Activated CD4-positive, alpha-beta memory T cell treated with anti-CD3 and anti-CD28 coated beads for 36 hours (primary cell): ENCODE data around the gene TCF7L1. TPM values are rescaled to one million over a fixed set of nuclear protein-coding genes. Genes with fewer than 3 reads are reported as not detected.
"Not testable (repeated sequence)": the region's sequence is repeated elsewhere in the genome, so short reads cannot be mapped to it uniquely, and the experiment has no call there.

Experiments used
- CTCF ChIA-PET: fragments of 350-600 bp; sonication (Branson Sonifier 250); formaldehyde crosslinking; loops from one replicate; lab custom pipeline; 2021; ENCODE audit warnings: antibody characterized with exemption, inconsistent platforms; lab: Charles Lee
- POLR2A ChIA-PET: fragments of 350-600 bp; sonication (Branson Sonifier 250); formaldehyde crosslinking; loops from one replicate; lab custom pipeline; 2021; ENCODE audit warnings: antibody characterized with exemption; lab: Charles Lee
- DNase-seq: peaks from one replicate; pipeline ENCODE4 v3.0.0-alpha.2; 2020
- H3K27ac Mint-ChIP-seq: one replicate; pipeline ENCODE4 v1.8.0; 2021; ENCODE audit warnings: mixed read lengths
- H3K27me3 Mint-ChIP-seq: one replicate; pipeline ENCODE4 v1.8.0; 2021; ENCODE audit warnings: mixed read lengths
- H3K36me3 Mint-ChIP-seq: one replicate; pipeline ENCODE4 v1.8.0; 2021; ENCODE audit warnings: mixed read lengths
- H3K4me1 Mint-ChIP-seq: one replicate; pipeline ENCODE4 v1.8.0; 2021; ENCODE audit warnings: low read depth, mixed read lengths
- H3K4me3 Mint-ChIP-seq: one replicate; pipeline ENCODE4 v1.8.0; 2021; ENCODE audit warnings: mild to moderate bottlenecking, mixed read lengths
- H3K9me3 Mint-ChIP-seq: one replicate; pipeline ENCODE4 v1.8.0; 2021; ENCODE audit warnings: mixed read lengths
- intact Hi-C: fragments of 100-400 bp; cut with micrococcal nuclease; formaldehyde crosslinking; loops from one replicate; pipeline ENCODE4 v1.15.1; 2023
- total RNA-seq, 2 experiments: library from RNA; stranded (reverse); gene quantifications; one replicate each; pipeline ENCODE4 v1.2.3, GENCODE V29; 2021

Gene TCF7L1
- total RNA-seq, 2 experiments from 2014 or later: 0.07 TPM; not detected in 1

DNA sequence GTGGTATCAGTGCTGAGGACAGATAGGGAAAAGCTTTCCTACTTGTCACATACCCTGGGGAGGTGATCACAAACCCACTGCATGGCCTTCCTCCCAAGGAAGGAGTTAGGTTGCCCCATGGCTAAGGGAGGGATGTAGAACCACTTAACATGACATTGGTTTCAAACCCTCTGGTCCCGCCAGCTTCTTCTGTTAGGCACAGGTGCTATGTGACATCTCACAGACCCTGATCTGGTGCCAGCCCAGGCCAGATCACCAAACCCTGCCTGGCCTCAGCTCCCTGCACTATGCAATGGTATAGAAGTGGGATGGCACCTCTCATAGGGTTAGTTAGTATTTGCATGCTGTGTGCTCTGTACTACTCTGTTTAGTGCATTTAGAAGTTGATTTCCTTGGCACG is 58.0 kb downstream of the TCF7L1 start:
- Mint-ChIP-seq H3K4me3 (no peak overlapping the region), H3K27me3 (peaks cover 6% of the 10 kb centered on the region), H3K9me3 (no peaks in the 10 kb centered on the region), H3K27ac (no peak overlapping the region), H3K4me1 (no peaks in the 10 kb centered on the region), H3K36me3 (no peaks in the 10 kb centered on the region)
- POLR2A ChIA-PET: no interaction called here
- CTCF ChIA-PET: interaction anchor here (1.5 kb wide), 1 partner anchor 76 kb away, joined by 6 read pairs; no protein-coding TSS in a partner anchor
- intact Hi-C loops: no loop called here
- no peak for DNase-seq

DNA sequence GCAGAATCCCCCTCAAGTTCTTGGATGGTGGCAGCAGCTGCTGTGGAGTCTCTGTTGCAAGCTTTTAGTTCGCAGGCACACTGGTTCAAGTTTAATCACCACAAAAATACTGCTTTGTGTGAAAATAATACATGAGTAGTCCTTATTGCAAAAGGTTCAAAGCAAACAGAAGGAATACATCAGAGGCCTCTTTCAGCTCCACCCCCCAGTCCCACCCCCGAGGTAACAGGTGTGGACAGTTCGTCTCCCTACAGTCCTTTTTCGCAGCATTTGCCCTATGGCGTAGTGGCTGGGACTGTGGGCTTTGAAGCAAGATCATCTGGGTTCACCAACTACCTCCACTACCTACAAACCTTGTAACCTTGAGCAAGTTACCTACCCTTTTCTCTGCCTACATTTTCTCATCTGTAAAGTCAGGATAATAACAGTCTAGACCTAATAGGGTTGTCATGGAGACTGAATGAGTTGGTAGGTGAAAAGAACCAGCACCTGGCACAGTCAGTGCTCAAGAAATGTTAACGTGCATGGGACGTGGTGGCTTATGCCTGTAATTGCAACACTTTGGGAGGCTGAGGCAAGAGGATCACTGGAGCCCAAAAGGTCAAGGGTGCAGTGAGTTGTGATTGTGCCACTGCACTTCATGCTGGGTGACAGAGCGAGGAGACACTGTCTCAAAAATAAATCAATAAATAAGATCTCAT is 61.7 kb downstream of the TCF7L1 start:
- DNase-seq: no peak
- CTCF ChIA-PET: no interaction called here
- Mint-ChIP-seq H3K4me1 (no peaks in the 10 kb centered on the region), H3K27me3 (peaks cover 2% of the 10 kb centered on the region), H3K9me3 (no peaks in the 10 kb centered on the region), H3K27ac (no peak overlapping the region), H3K36me3 (no peaks in the 10 kb centered on the region), H3K4me3 (no peak overlapping the region)
- POLR2A ChIA-PET: no interaction called here
- intact Hi-C loops: no loop called here

DNA sequence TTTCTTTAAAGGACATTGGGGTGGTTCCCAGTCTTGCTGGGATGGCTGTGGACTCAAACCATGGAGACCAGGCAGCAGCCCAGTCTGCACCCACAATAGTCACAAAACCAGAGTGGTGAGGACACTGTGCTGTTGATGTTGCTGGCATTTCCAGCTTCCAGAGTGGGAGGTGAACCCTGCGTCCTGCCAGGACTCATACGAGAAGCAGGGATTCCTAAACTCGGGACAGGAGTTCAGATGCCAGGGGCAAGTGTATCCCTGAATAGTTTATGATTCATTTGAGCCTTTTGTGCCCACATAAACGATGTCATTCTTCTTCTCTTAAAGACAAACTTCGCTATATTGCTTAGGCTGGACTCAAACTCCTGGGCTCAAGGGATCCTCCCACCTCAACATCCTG is 62.8 kb downstream of the TCF7L1 start:
- Mint-ChIP-seq H3K27ac (no peak overlapping the region), H3K4me3 (no peak overlapping the region), H3K27me3 (no peaks in the 10 kb centered on the region), H3K36me3 (no peaks in the 10 kb centered on the region), H3K9me3 (no peaks in the 10 kb centered on the region), H3K4me1 (no peaks in the 10 kb centered on the region)
- ChIA-PET POLR2A (no interaction called here), CTCF (no interaction called here)
- intact Hi-C loops: no loop called here
- no peak for DNase-seq

DNA sequence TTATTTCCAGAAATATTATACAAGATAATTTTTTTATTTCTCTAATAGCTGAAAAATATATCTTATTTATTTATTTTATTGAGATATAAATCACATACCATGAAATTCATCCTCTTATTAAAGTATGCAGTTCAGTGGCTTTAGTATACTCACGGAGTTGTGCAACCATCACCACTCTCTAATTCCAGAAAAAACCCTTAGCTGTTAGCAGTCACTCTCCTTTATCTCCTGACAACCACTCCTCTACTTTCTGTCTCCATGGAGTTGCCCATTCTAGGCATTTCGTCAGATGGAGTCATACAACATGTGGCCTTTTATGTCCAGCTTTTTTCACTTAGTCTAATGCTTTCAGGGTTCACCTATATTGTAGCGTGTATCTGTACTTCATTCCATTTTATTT is 66.5 kb downstream of the TCF7L1 start:
- DNase-seq: no peak
- intact Hi-C loops: no loop called here
- POLR2A ChIA-PET: no interaction called here
- Mint-ChIP-seq H3K4me3 (no peak overlapping the region), H3K27ac (no peak overlapping the region), H3K27me3 (no peaks in the 10 kb centered on the region), H3K4me1 (no peaks in the 10 kb centered on the region), H3K9me3 (no peaks in the 10 kb centered on the region), H3K36me3 (no peaks in the 10 kb centered on the region)
- CTCF ChIA-PET: interaction anchor here (1.3 kb wide), 1 partner anchor 16 kb away, joined by 4 read pairs; no protein-coding TSS in a partner anchor

DNA sequence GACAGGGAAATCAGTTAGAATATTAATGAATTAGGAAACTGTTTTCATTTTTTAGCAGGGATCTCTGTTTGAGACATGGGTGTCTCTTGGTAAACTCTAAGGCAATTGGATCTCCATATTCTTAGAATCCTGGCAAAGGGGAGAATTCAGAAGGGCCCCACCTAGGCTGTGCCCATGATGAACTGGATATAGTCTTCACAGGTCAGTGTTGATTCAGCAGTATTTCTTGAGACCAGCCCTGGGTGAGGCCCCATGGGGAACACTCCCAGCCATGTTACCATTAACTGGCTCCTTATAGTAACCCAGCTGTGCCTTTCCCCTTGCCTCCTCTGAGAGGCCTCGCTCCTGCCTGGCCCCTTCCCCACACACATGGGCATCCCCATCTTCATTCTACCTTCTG is 76.7 kb downstream of the TCF7L1 start:
- POLR2A ChIA-PET: no interaction called here
- no peaks in the 10 kb centered on the region for H3K36me3 Mint-ChIP-seq
- H3K9me3 Mint-ChIP-seq: no peaks in the 10 kb centered on the region
- CTCF ChIA-PET: no interaction called here
- intact Hi-C loops: no loop called here
- DNase-seq: no peak
- no peak overlapping the region for H3K4me3 Mint-ChIP-seq
- H3K27me3 Mint-ChIP-seq: peaks cover 9% of the 10 kb centered on the region
- no peak overlapping the region for H3K27ac Mint-ChIP-seq
- no peaks in the 10 kb centered on the region for H3K4me1 Mint-ChIP-seq

DNA sequence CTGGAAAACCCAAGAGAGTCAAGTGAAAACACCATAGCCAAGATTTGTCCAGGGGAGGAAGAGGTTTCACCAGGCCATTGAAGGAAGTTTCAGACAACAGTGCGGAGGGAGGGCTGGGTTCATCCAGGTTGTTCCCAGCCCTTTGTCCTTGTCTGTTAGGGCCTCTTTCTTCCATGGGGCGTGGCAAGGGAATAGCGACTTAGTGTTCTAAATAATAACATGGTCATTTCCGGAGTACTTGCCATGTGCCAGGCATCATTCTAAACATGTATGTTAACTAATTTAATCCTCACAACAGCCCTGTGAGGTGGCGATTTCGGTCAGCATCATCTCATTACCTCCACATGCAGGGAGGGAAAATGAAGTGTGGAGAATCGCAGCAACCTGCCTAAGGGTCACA is 77.3 kb downstream of the TCF7L1 start:
- intact Hi-C loops: no loop called here
- Mint-ChIP-seq H3K4me3 (no peak overlapping the region), H3K4me1 (no peaks in the 10 kb centered on the region), H3K27ac (no peak overlapping the region), H3K9me3 (no peaks in the 10 kb centered on the region), H3K27me3 (peaks cover 9% of the 10 kb centered on the region), H3K36me3 (no peaks in the 10 kb centered on the region)
- no peak for DNase-seq
- ChIA-PET CTCF (no interaction called here), POLR2A (no interaction called here)

DNA sequence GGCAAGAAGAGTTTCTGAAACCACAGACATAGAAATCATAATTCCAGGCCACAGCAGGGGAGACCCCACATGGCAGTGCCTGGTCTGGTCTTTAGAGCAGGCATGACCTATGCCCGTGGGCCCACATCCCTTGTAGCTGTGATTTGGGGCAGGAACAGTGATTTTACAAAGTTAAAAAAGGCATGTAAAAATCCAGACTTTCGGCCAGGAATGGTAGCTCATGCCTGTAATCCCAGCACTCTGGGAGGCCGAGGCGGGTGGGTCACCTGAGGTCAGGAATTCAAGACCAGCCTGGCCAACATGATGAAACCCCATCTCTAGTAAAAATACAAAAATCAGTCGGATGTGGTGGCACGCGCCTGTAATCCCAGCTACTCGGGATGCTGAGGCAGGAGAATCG is 78.4 kb downstream of the TCF7L1 start:
- H3K27ac Mint-ChIP-seq, H3K4me1 Mint-ChIP-seq, H3K9me3 Mint-ChIP-seq, CTCF ChIA-PET, DNase-seq, POLR2A ChIA-PET, H3K36me3 Mint-ChIP-seq, H3K4me3 Mint-ChIP-seq, intact Hi-C loops: not testable (repeated sequence)
- H3K27me3 Mint-ChIP-seq: peaks cover 13% of the 10 kb centered on the region

DNA sequence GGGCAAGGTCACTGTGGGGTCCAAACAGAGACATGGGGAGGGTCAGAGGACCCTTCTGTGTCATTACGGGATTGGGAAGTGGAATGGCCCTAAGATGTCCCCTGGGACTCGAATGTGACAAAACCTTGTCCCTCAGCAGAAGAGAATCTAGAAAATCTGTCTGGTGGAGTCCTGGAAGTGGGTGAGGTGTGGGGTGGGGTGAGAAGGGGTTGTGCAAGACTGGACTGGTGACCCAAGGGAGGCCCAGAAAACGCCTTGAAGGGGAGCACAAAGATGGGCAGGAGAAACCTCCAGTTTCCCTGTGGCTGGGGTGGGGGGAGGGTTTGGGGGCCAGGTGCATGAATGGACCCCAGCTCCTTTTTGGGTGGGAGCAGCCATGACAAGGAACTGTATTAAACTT is 79.6 kb downstream of the TCF7L1 start:
- Mint-ChIP-seq H3K27me3 (peaks cover 13% of the 10 kb centered on the region), H3K36me3 (no peaks in the 10 kb centered on the region), H3K27ac (no peak overlapping the region), H3K4me1 (no peaks in the 10 kb centered on the region), H3K9me3 (no peaks in the 10 kb centered on the region), H3K4me3 (no peak overlapping the region)
- DNase-seq: no peak
- ChIA-PET CTCF (no interaction called here), POLR2A (no interaction called here)
- intact Hi-C loops: no loop called here

DNA sequence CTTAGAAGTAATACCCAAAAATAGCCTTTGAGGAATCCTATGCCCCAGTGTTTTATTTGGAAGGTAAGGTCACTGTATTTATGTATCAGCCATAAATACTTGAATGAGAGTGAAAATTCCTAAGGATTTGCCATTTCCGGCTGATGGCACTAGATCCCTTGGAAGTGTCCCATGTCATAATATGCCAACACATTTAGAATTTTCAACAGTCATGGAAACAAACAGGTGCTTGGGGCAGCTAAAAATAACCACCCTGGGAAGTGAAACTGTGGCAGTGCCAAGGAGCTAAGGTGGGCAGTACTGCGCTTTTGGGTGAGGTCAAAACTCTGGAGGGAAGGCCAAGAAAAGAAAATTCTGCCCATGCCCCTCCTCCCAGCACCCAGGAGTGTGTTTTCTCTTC is 80.2 kb downstream of the TCF7L1 start:
- Mint-ChIP-seq H3K27me3 (peaks cover 13% of the 10 kb centered on the region), H3K36me3 (no peaks in the 10 kb centered on the region), H3K27ac (no peak overlapping the region), H3K4me1 (no peaks in the 10 kb centered on the region), H3K9me3 (no peaks in the 10 kb centered on the region), H3K4me3 (no peak overlapping the region)
- ChIA-PET POLR2A (no interaction called here), CTCF (interaction anchor here (1.5 kb wide), 1 partner anchor 87 kb away, joined by 3 read pairs; no protein-coding TSS in a partner anchor)
- intact Hi-C loops: no loop called here
- no peak for DNase-seq

DNA sequence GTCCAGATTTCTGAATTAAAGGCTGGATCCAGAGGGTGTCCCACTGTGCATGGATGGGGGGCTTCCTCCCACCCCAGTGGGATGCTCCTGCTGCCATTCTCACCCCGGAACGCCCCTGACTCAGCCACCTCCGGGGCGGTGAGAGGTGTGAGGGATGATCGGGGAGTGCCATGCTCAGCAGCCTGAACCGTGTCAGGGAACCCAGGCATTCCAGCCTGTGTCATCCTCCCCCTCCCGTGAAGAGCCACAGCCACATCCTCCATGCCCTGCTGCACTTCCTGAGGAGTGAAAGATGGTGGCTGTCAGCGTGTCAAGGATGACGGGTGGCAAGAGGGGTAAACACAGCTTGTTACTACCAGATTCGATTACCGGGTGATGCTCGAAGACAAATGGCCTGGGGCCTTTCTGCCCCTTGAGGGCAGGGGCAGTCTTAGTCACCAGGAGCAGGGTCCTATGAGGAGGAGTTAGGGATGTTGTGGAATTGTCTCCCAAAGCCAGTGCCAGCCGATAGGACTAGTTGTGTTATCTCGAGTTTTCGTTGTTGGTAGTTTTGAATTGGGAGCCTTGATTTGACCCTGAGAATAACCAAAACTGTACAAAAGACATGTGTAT is 80.8 kb downstream of the TCF7L1 start:
- Mint-ChIP-seq H3K27me3 (peaks cover 13% of the 10 kb centered on the region), H3K36me3 (no peaks in the 10 kb centered on the region), H3K4me3 (no peak overlapping the region), H3K27ac (no peak overlapping the region), H3K4me1 (no peaks in the 10 kb centered on the region), H3K9me3 (no peaks in the 10 kb centered on the region)
- intact Hi-C loops: no loop called here
- POLR2A ChIA-PET: no interaction called here
- DNase-seq: no peak
- CTCF ChIA-PET: interaction anchor here (1.0 to 1.5 kb wide), 2 partner anchors 86 to 148 kb away, joined by 3 to 4 read pairs; no protein-coding TSS in a partner anchor

DNA sequence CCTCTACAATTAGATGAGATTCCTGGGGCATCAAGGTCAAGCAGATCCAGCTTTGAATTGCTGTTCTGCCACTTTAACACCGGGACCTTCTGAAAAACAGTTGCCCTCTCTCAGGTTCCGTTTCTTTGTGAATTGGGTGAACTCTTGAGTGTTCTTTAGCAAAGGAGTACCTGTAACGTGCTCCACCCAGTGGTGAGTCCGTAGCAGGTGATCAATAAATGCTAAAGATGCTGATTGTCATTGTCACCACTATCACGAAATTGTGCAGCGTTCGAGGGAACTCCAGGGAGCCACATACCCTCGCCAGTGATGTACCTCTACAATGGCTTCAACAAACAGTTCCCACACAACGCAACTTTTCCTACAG is 81.9 kb downstream of the TCF7L1 start:
- Mint-ChIP-seq H3K4me3 (no peak overlapping the region), H3K27ac (no peak overlapping the region), H3K36me3 (no peaks in the 10 kb centered on the region), H3K9me3 (no peaks in the 10 kb centered on the region), H3K27me3 (peaks cover 14% of the 10 kb centered on the region), H3K4me1 (no peaks in the 10 kb centered on the region)
- no peak for DNase-seq
- intact Hi-C loops: no loop called here
- ChIA-PET CTCF (interaction anchor here (1.0 kb wide), 1 partner anchor 149 kb away, joined by 4 read pairs; no protein-coding TSS in a partner anchor), POLR2A (no interaction called here)

DNA sequence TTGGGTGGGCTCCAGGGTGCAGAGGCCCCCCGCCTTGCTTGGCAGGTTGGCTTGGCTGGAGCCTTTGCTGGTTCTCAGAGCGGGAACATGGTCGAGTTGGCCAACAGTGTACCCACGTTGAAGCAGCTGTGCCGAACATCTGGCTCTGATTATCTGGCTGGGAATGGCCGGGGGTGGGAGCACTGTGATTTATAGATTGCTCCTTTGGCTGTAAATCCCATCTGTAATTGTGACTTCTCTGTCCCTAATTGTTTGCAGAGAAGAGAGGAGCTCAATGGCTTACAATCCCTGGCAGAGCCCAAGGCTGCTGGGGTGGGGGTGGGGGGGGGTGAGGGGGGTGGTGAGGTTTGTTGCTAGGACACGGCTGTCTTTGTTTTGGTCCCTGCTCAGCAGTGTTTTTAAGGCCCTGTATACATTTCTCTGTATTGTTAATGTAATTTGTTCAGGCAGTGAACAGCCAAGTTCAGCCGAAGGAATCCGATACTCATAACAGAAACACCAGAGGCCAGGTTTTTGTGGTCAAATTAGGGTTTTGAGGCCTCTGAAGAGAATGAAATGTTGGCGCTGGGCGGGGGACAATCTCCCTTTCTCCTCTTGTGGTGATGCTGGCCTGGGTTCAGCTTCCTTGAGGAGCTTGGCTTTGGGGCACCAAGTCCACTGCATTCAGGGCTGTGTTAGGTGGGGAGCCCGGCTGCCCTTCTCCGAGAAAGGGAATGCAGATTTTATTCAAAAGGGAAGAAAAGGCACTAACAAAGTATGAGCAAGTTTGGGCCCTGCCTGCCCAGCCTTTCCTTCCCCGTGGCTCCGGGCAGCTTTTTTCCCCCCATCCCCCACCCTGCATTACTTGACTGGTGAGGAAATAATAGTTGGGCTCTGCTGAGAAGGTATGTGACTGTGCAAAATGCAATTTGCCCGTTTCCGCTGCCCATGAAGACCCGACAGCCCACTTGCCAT is 82.5 kb downstream of the TCF7L1 start:
- no peak for DNase-seq
- Mint-ChIP-seq H3K27me3 (peaks cover 14% of the 10 kb centered on the region), H3K4me3 (no peak overlapping the region), H3K9me3 (no peaks in the 10 kb centered on the region), H3K4me1 (no peaks in the 10 kb centered on the region), H3K36me3 (no peaks in the 10 kb centered on the region), H3K27ac (no peak overlapping the region)
- ChIA-PET CTCF (no interaction called here), POLR2A (no interaction called here)
- intact Hi-C loops: no loop called here
